HG03108 (cell line): ENCODE results near the gene IKZF3.
A peak's percentile ranks its signal among the peaks of the same experiment; 100 is the strongest.
"Not testable (repeated sequence)": the region's sequence is repeated elsewhere in the genome, so short reads cannot be mapped to it uniquely, and the experiment has no call there.

Source experiments
- ATAC-seq: cut with Tn5 transposase; IDR thresholded peaks from one replicate; pipeline ENCODE4 v1.9.1; 2021; ENCODE audit warnings: moderate library complexity; ENCODE audit not compliant: unreplicated experiment

Gene IKZF3

DNA sequence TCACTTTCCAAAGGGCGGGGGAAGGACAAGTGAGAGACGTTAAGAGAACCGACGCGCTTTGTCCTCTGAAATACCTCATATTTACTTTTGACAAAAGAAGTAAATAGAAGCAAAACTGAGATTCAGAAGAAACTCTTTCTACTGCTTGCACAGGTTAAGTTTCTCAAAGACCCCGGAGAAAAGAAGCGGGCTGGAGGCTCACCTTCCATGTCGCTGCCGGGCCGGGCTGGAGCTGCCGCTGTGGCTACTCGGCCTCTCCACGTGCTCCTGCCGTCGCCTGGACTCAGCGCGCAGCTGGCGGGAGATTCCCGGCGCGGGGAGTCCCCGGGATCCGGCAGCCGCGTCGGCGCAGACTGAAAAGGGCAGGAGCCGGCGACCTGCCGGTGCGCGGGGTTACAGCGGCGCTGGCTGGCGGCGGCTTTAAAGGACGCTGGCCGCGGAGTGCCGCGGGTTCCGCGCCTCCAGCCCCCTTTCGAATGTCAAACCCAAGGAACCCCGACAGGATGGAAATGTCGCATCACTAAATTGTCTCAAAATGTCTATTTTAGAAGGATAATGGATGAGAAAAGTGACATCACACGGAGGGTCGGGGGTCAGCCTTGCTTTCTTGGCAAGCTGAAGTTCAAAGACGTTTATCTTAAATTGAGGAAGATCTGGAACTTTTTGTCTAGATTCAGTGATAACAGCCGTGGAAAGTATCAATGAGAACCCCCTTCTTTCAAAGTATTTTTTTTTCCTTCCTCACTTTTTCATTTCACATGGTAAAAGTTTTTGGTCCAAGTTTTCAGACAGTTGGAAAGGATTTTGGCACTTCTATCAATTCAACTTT lies at the start of gene IKZF3:
TSS of gene IKZF3 (minus strand) at position 395 of the 829 bp plus-strand sequence. CDS start at position 209, 186 bp downstream.
- ATAC-seq = peak; percentile 37

DNA sequence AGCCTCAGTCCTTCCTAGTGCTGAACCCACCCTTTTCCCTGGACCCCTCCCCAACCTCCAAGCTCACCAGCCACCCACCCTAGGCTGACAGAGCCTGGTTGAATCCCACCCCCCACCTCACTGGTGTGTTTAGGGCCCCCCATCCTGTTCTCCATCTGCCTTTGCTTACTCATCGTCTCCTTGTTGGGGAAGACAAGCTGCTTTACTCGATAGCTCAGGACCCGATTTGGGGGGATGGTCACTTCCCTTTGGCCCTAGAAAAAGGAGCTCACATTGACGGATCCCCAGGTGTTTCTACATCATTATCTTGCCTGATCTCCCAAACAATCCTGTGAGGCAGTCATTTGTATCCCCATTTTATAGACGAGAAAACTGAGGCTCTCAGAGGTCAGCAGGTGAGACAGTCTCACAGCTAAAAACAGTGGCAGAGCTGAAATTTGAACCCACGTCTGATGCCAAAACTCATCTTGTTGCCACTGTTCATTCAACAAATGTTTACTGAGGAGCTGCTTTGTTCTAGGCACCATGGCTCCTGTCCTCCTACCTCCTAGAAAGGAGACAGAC lies 44.8 kb upstream of the IKZF3 start:
- no peak for ATAC-seq

DNA sequence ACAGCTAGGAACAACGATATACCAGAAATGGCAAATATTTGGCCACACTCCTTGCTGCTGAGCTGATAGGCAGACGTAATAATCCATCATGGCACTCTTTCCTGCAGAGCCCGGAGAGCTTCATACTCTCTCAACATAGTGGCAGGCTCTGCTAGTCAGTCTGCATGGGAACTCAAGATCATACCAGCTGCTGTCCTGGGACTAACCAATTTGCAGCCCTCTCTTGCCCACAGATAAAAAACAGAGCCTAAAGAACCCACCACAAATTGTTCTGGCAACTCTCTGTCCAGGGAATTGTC lies 40.8 kb upstream of the IKZF3 start:
- ATAC-seq = no peak

DNA sequence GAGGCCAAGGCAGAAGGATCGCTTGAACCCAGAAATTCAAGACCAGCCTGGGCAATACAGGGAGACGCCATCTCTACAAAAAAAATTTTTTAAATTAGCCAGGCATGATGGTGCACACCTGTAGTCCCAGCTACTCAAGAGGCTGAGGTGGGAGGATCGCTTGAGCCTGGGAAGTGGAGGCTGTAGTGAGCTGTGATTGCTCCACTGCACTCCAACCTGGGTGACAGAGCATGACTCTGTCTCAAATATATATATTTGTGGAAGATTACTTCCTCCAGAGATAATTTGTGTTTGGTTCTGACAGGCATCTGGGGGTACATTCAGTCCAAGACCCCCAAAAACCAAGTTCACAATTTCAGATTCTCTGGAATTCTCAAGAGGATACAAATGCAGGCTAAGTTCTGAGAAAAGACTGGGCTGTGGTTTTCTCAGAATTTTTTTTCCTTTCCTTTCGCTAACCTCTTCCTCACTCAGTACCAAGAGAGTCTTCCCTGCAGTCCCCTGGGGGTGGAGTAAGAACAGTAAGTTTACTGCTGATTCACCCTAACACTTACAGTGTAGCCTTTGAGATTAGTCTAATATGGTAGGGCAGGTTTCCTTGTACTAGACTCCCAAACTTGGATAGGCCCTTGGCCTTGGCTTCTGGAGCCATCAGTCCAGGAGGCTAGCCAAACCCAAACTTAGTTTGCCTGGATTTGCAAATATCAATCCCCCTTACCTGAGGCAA lies 39.2 kb upstream of the IKZF3 start:
- no peak for ATAC-seq

DNA sequence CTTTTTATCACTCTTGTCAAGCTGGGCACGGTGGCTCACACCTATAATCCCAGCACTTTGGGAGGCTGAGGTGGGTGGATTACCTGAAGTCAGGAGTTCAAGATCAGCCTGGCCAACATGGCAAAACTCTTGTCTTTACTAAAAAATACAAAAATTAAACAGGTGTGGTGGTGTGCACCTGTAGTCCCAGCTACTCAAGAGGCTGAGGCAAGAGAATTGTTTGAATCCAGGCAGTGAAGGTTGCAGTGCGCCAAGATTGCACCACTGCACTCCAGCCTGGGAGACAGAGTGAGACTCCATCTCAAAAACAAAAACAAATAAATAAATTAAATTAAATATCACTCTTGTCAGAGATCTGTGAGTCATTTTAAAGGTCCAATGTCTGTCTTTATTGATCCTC lies 37.9 kb upstream of the IKZF3 start:
- ATAC-seq = not testable (repeated sequence)

DNA sequence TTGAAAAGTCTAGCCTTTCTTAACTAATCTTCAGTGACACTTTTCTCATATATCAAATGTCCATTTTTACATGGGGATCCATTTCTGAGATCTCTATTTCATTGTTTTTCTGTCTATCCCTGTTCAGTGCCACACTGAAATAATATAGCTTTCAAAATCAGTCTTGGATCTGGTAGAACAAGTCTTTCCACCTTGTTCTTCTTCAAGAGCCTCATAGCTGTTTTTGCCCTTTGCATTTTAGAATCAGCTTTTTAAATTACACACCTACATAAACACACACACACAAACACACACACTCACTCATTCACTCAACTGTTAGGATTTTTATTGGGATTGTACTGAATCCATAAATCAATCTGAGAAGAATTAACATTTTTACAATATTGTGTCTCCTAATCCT lies 35.1 kb upstream of the IKZF3 start:
- ATAC-seq = no peak

DNA sequence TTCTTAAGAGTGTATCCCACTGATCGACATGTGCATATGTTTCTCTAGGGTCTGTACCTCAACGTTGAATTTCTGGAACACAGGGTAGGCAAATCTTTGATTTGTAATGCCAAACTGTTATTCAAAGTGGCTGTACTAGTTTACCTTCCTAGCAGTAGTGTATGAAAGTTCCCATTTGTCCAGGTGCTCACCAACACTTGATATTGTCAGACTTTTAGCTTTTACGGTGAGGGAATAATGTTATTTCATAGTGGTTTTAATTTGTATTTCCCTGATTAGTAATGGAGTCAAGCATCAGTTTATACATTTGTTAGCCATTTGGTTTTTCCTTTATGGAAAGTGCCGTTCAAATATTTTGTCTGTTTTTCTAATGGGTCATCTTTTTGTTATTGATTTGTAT lies 34.0 kb upstream of the IKZF3 start:
- ATAC-seq = no peak

DNA sequence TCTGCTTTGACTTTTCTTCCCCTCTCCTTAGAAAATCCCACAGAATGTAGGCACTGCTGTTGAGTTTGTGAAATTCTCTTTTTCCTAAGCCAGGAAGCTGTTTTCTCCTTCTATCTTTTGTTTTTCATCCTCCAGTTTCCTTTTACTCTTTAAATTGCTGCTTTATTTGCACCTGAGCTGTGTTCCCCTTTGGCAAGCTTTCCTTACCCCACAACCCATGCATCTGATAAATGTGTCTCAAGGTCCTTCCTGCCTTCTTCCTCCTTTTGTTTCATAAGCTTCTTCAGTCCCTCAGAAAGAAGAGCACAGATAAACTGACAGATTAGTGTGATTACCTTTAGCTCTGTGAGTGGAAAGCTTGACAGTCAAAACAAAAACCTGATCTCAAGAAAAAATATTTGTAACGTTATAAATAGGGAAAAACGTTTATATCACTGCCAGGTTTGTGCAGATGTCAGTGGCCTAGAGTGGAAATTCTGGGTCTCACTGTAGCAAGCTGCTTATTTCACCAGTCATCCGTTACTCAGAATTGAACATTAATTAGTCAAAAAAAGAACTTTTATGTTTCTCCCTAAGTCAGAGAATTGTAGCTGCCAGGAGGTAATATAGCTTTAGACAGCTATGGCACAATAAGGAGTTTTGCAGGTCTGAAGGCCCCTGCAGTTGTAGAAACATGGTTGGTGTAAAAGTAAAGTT lies 30.7 kb upstream of the IKZF3 start:
- no peak for ATAC-seq

DNA sequence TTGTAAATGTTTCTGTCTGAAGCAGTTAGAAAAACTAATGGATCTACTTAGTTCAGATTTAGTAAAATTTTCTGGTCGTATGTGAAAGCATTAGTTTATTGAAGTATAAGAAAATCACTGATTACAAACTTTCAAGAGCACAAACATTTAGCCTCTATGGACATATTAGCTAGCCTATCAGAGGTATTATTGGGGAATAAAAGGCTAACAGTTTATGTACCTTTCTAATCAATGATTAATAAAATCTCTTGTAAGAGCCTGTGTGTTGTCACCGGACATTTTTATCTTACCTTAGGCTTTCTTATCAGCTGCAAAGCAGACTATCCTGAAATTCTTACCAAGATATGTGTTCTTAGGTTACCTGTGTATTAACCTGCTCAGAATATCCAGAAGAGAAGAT lies 25.1 kb upstream of the IKZF3 start:
- ATAC-seq = no peak

DNA sequence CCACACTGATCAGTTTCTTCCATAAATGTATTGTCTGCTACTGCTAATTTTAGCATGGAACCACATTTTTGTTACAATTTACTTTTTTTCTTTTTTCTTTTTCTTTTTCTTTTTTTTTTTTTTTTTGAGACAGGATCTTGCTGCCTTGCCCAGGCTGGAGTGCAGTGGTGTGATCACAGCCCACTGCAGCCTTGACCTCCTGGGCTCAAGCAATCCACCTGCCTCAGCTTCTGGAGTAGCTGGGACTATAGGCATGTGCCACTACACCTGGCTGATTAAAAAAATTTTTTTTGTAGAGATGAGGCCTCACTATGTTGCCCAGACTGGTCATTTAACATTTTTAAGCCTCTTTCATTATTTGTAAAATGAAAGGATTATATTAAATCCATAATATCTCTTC lies 23.0 kb upstream of the IKZF3 start:
- no peak for ATAC-seq

DNA sequence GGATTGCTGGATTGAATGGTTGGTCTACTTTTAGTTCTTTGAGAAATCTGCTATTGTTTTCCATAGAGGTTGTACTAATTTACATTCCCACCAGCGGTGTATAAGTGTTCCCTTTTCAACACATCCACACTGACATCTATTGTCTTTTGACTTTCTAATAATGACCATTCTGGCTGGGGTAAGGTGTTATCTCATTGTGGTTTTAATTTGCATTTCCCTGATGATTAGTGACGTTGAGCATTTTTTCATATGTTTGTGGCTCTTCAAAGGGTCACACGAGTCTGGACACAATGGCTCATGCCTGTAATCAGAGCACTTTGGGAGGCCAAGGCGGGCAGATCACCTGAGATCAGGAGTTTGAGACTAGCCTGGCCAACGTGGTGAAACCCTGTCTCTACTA lies 22.0 kb upstream of the IKZF3 start:
- not testable (repeated sequence) for ATAC-seq

DNA sequence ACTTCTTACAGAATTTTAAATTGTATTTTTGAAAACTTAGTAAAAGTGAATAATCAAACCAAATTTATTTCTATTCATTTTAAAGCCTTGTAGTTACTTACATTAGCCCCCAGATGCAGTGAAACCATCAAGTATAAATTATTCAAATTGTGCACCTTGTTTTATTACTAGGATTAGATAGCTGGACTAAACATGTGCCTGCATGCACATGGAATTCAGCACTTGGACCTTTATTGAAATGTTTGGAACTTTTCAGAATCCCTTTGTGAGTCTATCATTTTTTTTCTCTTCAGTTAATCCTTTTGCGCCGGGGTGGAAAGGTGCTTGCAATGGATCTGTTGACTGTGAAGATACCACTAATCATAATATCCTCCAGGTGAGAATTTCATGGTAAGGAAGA lies 8.6 kb upstream of the IKZF3 start:
- no peak for ATAC-seq

DNA sequence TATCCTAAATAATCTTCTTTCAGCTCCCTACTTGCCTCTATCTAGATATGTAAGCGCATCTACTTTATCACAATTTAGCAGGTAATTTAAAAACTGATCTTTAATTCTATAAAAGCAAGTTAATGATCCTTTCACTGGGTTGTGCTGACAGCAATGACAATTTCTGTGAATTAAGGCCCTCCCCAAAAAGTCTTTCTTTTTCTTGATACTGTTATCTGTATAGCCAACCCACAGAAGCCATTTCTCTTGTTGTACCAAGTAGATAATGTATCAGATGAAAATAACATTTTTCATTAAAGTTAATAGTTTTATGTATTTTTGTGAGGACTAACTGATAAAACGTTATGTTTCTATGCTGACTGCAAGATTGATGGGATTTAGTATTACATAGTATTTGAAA lies 7.7 kb upstream of the IKZF3 start:
- no peak for ATAC-seq

DNA sequence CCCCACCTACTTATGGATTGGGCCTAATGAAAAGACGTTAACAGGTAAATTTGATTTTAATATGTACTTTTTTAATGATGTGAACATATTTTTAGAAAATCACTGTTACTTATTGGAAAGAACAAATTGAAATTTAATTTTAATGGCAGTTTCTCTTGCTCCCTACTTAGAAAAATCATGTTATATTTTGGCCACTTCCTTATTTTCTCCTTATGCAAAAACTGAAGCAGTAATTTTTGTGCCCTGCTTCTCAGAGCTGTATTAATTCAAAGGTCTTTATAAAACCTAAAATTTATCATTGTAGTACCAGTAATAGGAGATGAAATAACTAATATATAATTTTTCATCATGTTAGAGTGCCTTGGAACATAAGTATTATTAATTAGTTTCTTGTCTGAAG lies 6.7 kb upstream of the IKZF3 start:
- no peak for ATAC-seq

DNA sequence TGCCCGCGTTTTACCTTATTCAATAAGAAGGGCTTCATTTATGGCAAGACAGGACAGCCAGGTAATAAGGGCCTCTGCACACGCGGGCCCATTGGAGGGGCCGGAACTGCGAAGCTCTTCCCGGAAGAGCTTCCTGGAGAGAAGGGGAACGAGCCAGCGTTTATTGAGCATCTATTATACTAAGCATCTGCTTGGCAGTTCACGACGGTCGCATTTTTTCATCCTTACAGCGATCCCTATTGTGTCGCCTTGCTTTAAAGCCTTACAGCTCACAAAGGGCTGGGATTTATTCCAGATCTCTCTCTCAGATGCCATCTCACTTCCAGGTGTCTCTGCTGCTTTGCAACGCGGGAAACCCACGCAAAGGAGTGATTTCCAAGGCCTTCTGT lies 4.4 kb upstream of the IKZF3 start:
- ATAC-seq = no peak

DNA sequence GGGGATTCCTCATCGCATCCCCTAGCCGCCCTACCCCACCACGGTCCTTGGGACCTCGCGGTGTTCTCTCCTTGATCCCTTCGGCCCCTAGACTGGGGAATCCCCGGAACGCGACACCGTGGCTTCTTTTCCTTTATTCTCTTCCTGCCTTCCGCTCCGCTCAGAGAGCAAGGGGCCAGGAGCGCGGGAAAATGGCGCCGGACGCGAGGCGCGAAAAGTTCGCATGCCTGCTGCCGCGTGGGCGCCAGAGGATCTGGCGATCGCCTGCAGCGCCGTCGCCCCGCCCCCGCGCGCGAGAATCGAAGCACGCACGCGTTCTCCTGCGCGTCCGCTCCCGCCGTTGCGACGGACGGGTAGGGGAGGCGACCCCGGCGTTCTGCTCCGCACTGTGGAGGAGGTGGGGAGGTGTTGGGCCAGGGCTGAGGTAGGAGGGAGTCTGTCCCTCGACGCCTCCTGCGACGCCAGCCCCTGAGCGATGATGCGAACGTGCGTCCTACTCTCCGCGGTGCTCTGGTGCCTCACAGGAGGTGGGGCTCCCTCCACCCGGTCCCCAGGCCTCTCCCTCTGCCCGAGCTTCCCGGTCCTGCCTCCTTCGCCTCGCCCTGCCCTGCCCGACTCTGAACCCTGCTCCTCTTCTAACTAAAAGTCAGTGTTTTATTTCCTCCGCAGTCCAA lies 3.9 kb upstream of the IKZF3 start, which contains the start of gene ZPBP2:
TSS of gene ZPBP2 (plus strand) at position 323 of the 674 bp plus-strand sequence. CDS start at position 476, 153 bp downstream.
- ATAC-seq = no peak

DNA sequence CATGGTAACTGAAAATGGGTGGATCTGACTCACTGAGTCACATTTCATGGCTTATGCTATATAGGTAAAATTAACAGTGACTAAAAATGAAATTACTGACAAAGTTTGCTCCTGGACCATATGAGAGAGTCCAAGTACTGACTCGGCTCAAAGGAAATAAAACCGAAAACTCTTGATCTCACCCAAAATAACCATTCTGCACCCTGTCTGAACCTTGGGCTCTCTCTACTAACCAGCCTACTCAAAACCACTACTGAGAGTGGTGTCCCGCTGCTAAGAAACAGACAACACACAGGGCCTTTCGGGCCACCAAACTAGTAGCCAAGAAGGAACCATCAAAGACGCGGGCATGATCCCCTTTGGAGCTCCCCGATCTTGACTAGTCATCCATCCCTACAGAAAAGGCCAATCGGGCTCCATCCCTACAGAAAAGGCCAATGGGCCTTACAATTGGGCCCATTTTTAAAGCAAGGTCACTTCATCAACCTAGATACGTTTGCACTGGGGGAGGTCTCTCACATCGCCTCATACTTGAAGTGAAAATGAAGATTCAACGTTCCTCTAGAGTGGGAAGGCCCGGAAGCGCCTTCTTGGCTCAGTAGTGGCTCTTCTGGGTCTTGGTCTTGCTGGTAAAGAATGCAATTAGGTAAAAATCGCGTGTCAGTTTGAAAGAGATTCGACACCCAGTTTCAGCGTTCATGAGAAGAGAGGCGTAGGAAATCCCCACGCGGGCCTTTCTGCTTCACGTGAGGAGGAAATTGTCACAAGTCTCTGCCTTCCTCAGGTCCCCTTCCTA lies 3.2 kb upstream of the IKZF3 start:
- peak; percentile 45 for ATAC-seq

DNA sequence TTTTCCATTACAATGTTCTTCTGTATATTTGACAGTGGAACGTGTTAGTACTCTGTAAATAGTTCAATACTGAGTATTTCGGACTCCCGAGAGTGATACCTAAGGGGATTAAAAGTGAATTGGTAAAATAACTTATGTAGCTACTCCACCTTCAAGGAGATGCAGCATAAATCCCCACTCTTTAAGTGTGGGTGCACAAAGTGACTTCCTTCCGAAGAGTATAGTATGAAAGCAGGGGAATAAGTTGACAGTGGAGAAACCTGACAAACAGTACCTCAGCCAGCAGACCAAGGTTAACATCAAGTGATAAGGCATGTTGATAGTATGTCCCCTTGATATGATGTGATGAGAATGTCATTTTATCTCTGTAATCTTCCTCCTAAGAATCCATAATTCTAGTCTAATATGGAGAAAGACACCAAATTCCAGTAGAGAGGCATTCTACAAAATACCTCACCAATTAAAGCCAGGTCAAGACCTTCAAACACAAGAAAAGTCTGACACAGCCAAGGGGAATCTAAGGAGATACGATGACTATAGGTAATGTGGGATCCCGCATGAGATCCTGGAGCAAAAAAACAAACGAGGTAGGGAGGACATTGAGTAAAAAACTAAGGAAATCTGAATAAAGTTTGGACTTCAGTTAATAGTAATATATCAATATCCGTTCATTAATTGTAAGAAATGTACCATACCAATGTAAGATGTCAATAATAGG lies 2.1 kb upstream of the IKZF3 start:
- ATAC-seq = no peak

DNA sequence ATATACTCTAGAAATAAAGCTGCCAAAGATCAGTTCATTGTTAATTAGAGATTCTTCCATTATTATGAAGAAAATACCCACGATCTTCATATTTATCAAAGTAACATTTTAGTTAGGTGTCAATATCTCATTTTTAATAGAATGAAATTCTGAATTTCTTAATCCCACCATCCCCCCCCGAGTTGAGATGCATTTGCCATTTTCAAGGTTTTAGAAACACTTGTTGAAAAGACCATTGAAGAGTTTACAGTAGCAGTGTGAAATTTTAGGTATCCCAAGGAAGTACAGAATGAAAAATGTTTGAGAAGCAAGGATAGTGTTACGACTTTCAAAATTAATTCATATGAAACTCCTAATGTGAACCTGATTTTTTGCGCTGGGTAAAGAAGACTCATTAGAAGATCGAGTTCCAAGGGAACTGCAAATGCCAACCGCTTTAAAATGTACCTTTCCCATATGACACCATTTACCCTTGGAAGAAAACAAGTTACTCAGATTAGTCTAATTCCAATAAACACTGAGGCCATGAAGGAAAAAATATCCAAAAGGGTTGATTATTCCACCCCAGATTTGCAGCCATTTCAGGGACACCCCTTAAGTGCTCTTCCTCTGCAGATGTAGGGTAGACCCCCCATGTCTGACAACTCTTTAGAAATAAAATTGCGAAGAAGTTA lies 731 bp downstream of the IKZF3 start:
- no peak for ATAC-seq
